Epithelial cell of proximal tubule (primary cell): ENCODE results near the gene FRMPD2. TPM values are rescaled to one million over a fixed set of nuclear protein-coding genes. Genes with fewer than 3 reads are reported as not detected.
"Not testable (repeated sequence)": the region's sequence is repeated elsewhere in the genome, so short reads cannot be mapped to it uniquely, and the experiment has no call there.

ENCODE experiments used
- DNase-seq: peaks from one replicate; pipeline ENCODE4 v3.0.0-alpha.2; 2011; ENCODE audit warnings: low read depth
- H3K4me3 ChIP-seq: 2 replicates; pipeline ENCODE4 v1.5.1; 2011; ENCODE audit warnings: low read depth, mild to moderate bottlenecking, low read length
- total RNA-seq: library from RNA; depleted of rRNA; stranded (reverse); fragments of >200 nt; gene quantifications from 2 replicates; pipeline ENCODE4 v1.2.3, GENCODE V29; 2015

The FRMPD2 gene
- total RNA-seq, 1 donor from 2014 or later, result under 0.01 TPM

- DNase-seq, H3K4me3 ChIP-seq: not testable (repeated sequence)
These were observed 151.9 kb downstream of the FRMPD2 start for GRCh38 chr10:48122618-48123017.

- not testable (repeated sequence) for DNase-seq, H3K4me3 ChIP-seq
These were observed 164.2 kb downstream of the FRMPD2 start for GRCh38 chr10:48110277-48110676.

Other genes with a start within 250 kb of the FRMPD2 start
- 56.1 and 59.4 TPM in 2 replicates for gene MAPK8, start 32.0 kb upstream of the FRMPD2 start, total RNA-seq